NCI-H187 (cell line): ENCODE results near the gene MRPS34.
"Not testable (repeated sequence)": the region's sequence is repeated elsewhere in the genome, so short reads cannot be mapped to it uniquely, and the experiment has no call there.

ENCODE experiments used
- DNase-seq, 2 experiments: peaks; one replicate each; lab custom pipeline; 2025; lab: John Stamatoyannopoulos, UW

MRPS34 gene

GRCh38 chr16:1749152-1750117 lies 23.5 kb downstream of the MRPS34 start:
- DNase-seq = no peak

- no peak for DNase-seq
Measured at GRCh38 chr16:1747934-1748333, 25.0 kb downstream of the MRPS34 start.

- no peak for DNase-seq
Measured at GRCh38 chr16:1746693-1747195, 26.2 kb downstream of the MRPS34 start.

- DNase-seq = no peak
Measured at GRCh38 chr16:1745900-1746692, 26.8 kb downstream of the MRPS34 start.

GRCh38 chr16:1745181-1745899 lies 27.6 kb downstream of the MRPS34 start:
- DNase-seq = no peak

- DNase-seq = no peak
Measured at GRCh38 chr16:1744338-1744840, 28.5 kb downstream of the MRPS34 start.

GRCh38 chr16:1743376-1744337 lies 29.3 kb downstream of the MRPS34 start:
- no peak for DNase-seq

GRCh38 chr16:1741553-1742165 lies 31.3 kb downstream of the MRPS34 start:
- DNase-seq = no peak

- DNase-seq = no peak
Measured at GRCh38 chr16:1740781-1741490, 32.0 kb downstream of the MRPS34 start.

- DNase-seq = no peak
Measured at GRCh38 chr16:1740234-1740633, 32.7 kb downstream of the MRPS34 start.

- no peak for DNase-seq
Measured at GRCh38 chr16:1734816-1735215, 38.1 kb downstream of the MRPS34 start.

GRCh38 chr16:1734123-1734522 lies 38.8 kb downstream of the MRPS34 start:
- DNase-seq = no peak

- DNase-seq = not testable (repeated sequence)
Measured at GRCh38 chr16:1732551-1732987, 40.4 kb downstream of the MRPS34 start.

- no peak for DNase-seq
Measured at GRCh38 chr16:1732071-1732470, 40.9 kb downstream of the MRPS34 start.

GRCh38 chr16:1731603-1732002 lies 41.3 kb downstream of the MRPS34 start:
- DNase-seq = no peak

- no peak for DNase-seq
Measured at GRCh38 chr16:1731073-1731472, 41.9 kb downstream of the MRPS34 start.

- no peak for DNase-seq
Measured at GRCh38 chr16:1729445-1729844, 43.5 kb downstream of the MRPS34 start.

- no peak for DNase-seq
Measured at GRCh38 chr16:1729026-1729425, 43.9 kb downstream of the MRPS34 start.
